GM23338 (cell line): Measurements from ENCODE around the gene PDGFC. TPM values are rescaled to one million over a fixed set of nuclear protein-coding genes. Genes with fewer than 3 reads are reported as not detected.

Experiments used
- ATAC-seq: fragments of 200-7000 bp; cut with Tn5 transposase; 3 replicates; pipeline ENCODE4 v1.9.1; 2020
- DNase-seq: peaks from one replicate; pipeline ENCODE4 v3.0.0-alpha.2; 2015; ENCODE audit warnings: low spot score
- H2AFZ ChIP-seq: fragments of 200-600 bp; sonication (generic); 2 replicates; pipeline ENCODE4 v1.8.0; 2016; ENCODE audit warnings: antibody characterized with exemption, mild to moderate bottlenecking, moderate library complexity
- H3F3A ChIP-seq: fragments of 200-600 bp; sonication (generic); replicated peaks from 2 replicates; pipeline ENCODE4 v1.8.0; 2017; ENCODE audit warnings: antibody characterized with exemption, mixed run types, low read depth
- H3K27ac ChIP-seq: fragments of 200-600 bp; sonication (generic); 2 replicates; pipeline ENCODE4 v1.6.1; 2016; ENCODE audit warnings: low read depth
- H3K27me3 ChIP-seq: fragments of 200-600 bp; sonication (generic); 2 replicates; pipeline ENCODE4 v1.8.0; 2016; ENCODE audit warnings: mild to moderate bottlenecking, mixed run types, moderate library complexity; ENCODE audit not compliant: insufficient read depth
- H3K36me3 ChIP-seq: fragments of 200-600 bp; sonication (generic); 2 replicates; pipeline ENCODE4 v1.8.0; 2016; ENCODE audit warnings: mild to moderate bottlenecking; ENCODE audit not compliant: insufficient read depth
- H3K4me1 ChIP-seq: fragments of 200-600 bp; sonication (generic); 2 replicates; pipeline ENCODE4 v1.8.0; 2016; ENCODE audit warnings: mild to moderate bottlenecking, moderate library complexity; ENCODE audit not compliant: insufficient read depth
- H3K4me2 ChIP-seq: fragments of 200-600 bp; sonication (generic); 2 replicates; pipeline ENCODE4 v1.7.1; 2017; ENCODE audit warnings: mixed run types
- H3K4me3 ChIP-seq: fragments of 200-600 bp; sonication (generic); 2 replicates; pipeline ENCODE4 v1.6.1; 2016; ENCODE audit warnings: mixed run types
- H3K79me2 ChIP-seq: fragments of 200-600 bp; sonication (generic); replicated peaks from 2 replicates; pipeline ENCODE4 v1.8.0; 2017; ENCODE audit warnings: mild to moderate bottlenecking; ENCODE audit not compliant: insufficient read depth
- H3K9me2 ChIP-seq: fragments of 200-600 bp; sonication (generic); 2 replicates; pipeline ENCODE4 v1.8.0; 2017; ENCODE audit not compliant: insufficient read depth
- H4K20me1 ChIP-seq: fragments of 200-600 bp; sonication (generic); replicated peaks from 2 replicates; pipeline ENCODE4 v1.8.0; 2017; ENCODE audit warnings: mild to moderate bottlenecking; ENCODE audit not compliant: insufficient read depth
- H3K27ac Mint-ChIP-seq: 2 replicates; pipeline ENCODE4 v1.8.0; 2020; ENCODE audit warnings: inconsistent platforms, mild to moderate bottlenecking, moderate library complexity, mixed read lengths
- H3K27me3 Mint-ChIP-seq: 3 replicates; pipeline ENCODE4 v1.8.0; 2022; ENCODE audit warnings: low read depth, mild to moderate bottlenecking, moderate library complexity, mixed read lengths, inconsistent platforms; ENCODE audit not compliant: insufficient read depth, poor library complexity
- H3K36me3 Mint-ChIP-seq: 3 replicates; pipeline ENCODE4 v1.8.0; 2021; ENCODE audit warnings: low read depth, mild to moderate bottlenecking, inconsistent platforms, moderate library complexity, mixed read lengths
- H3K4me1 Mint-ChIP-seq: 3 replicates; pipeline ENCODE4 v1.8.0; 2020; ENCODE audit warnings: mild to moderate bottlenecking, inconsistent platforms, mixed read lengths
- H3K4me3 Mint-ChIP-seq: 3 replicates; pipeline ENCODE4 v1.8.0; 2021; ENCODE audit warnings: moderate library complexity, mild to moderate bottlenecking, inconsistent platforms, mixed read lengths
- H3K9me3 Mint-ChIP-seq: 3 replicates; pipeline ENCODE4 v1.8.0; 2020; ENCODE audit warnings: moderate library complexity, mild to moderate bottlenecking, inconsistent platforms, mixed read lengths
- CREB1 ChIP-seq: fragments of 250-450 bp; sonication (Bioruptor Pico); IDR thresholded peaks from 2 replicates; pipeline ENCODE4 v1.5.0; 2020; ENCODE audit warnings: low read depth, mild to moderate bottlenecking, moderate library complexity
- CTCF ChIP-seq, 2 experiments: fragments of 200-600 bp in 1 of 2; sonication (generic) in 1 of 2; conservative IDR thresholded peaks; 2 replicates each; pipeline versions ENCODE4 v1.5.1 to v1.6.1; 2016 to 2017; ENCODE audit warnings: antibody characterized with exemption in 2 of 2, low read depth in 2 of 2, mild to moderate bottlenecking in 2 of 2, moderate library complexity in 1 of 2
- ETS1 ChIP-seq: IDR thresholded peaks from 2 replicates; pipeline ENCODE4 v1.6.1; 2016; ENCODE audit warnings: antibody characterized with exemption
- EZH2 ChIP-seq: fragments of 200-600 bp; sonication (generic); IDR thresholded peaks from one replicate; pipeline ENCODE4 v1.8.0; 2017; ENCODE audit warnings: antibody characterized with exemption, mild to moderate bottlenecking, low read depth; ENCODE audit not compliant: unreplicated experiment
- EZH2phosphoT487 ChIP-seq: fragments of 200-600 bp; sonication (generic); IDR thresholded peaks from one replicate; pipeline ENCODE4 v1.8.1; 2018; ENCODE audit warnings: antibody characterized with exemption; ENCODE audit not compliant: unreplicated experiment
- JUNB ChIP-seq: IDR thresholded peaks from one replicate; pipeline ENCODE4 v1.6.1; 2016; ENCODE audit warnings: antibody characterized with exemption; ENCODE audit not compliant: unreplicated experiment
- NANOG ChIP-seq: IDR thresholded peaks from 2 replicates; pipeline ENCODE4 v1.6.1; 2016; ENCODE audit warnings: antibody characterized with exemption, borderline replicate concordance
- POLR2AphosphoS5 ChIP-seq: IDR thresholded peaks from 2 replicates; pipeline ENCODE4 v1.6.1; 2016; ENCODE audit warnings: antibody characterized with exemption, low read depth
- STAT1 ChIP-seq: IDR thresholded peaks from one replicate; pipeline ENCODE4 v1.6.1; 2016; ENCODE audit warnings: antibody characterized with exemption; ENCODE audit not compliant: unreplicated experiment
- ZNF114 ChIP-seq: fragments of 250-450 bp; sonication (Bioruptor Pico); IDR thresholded peaks from 2 replicates; pipeline ENCODE4 v1.5.0; 2020; ENCODE audit warnings: mild to moderate bottlenecking, moderate library complexity
- ZNF331 ChIP-seq: fragments of 250-450 bp; sonication (Bioruptor Pico); IDR thresholded peaks from 2 replicates; pipeline ENCODE4 v1.5.0; 2020; ENCODE audit warnings: low read depth, mild to moderate bottlenecking, moderate library complexity
- ZNF462 ChIP-seq: fragments of 250-450 bp; sonication (Bioruptor Pico); IDR thresholded peaks from 2 replicates; pipeline ENCODE4 v1.5.0; 2020; ENCODE audit warnings: mild to moderate bottlenecking, moderate library complexity
- polyA plus RNA-seq: library from polyadenylated mRNA; unstranded; fragments of >200 nt; fragmentation: Nextera tagmentation; extraction: Ambion mirVana; gene quantifications from 2 replicates; pipeline ENCODE4 v1.2.1, GENCODE V29; 2016
- total RNA-seq: library from RNA; depleted of rRNA; stranded (reverse); fragments of >200 nt; shearing (Covaris generic); gene quantifications from 2 replicates; pipeline ENCODE4 v1.2.3, GENCODE V29; 2014

PDGFC gene
- total and polyA plus RNA-seq, 2 experiments from 2014 or later: 1.3 to 3.4 TPM

GRCh38 chr4:156782491-156782890 lies 189.1 kb downstream of the PDGFC start:
- Histone ChIP-seq H3K27me3 (no peaks in the 10 kb centered on the region), H3K4me1 (no peaks in the 10 kb centered on the region), H3F3A (no peaks in the 10 kb centered on the region), H3K4me3 (no peak overlapping the region), H3K27ac (no peak overlapping the region), H3K36me3 (no peaks in the 10 kb centered on the region), H2AFZ (no peak overlapping the region), H3K79me2 (no peaks in the 10 kb centered on the region), H3K9me2 (peaks cover 7% of the 10 kb centered on the region; the same call in 1 of the 2 replicates), H4K20me1 (no peaks in the 10 kb centered on the region), H3K4me2 (no peak overlapping the region)
- H3K36me3 Mint-ChIP-seq: no peaks in the 10 kb centered on the region
- H3K27ac Mint-ChIP-seq: no peak overlapping the region
- no peaks in the 10 kb centered on the region for H3K4me1 Mint-ChIP-seq
- DNase-seq (no peak), ATAC-seq (no peak)
- no peaks in the 10 kb centered on the region for H3K27me3 Mint-ChIP-seq
- H3K4me3 Mint-ChIP-seq: no peak overlapping the region
- no peak for TF ChIP-seq JUNB
- no peak for TF ChIP-seq ETS1
- no peak for TF ChIP-seq CTCF (conservative IDR thresholded peaks at IDR 0.05; ENCODE audit: low read depth in 2 of 2)
- TF ChIP-seq EZH2: no peak
- no peak for TF ChIP-seq CREB1 (CRISPR knock-in tag)
- TF ChIP-seq EZH2phosphoT487: no peak
- no peak for TF ChIP-seq ZNF114 (CRISPR knock-in tag)
- no peak for TF ChIP-seq ZNF331 (CRISPR knock-in tag)
- no peak for TF ChIP-seq STAT1
- no peak for TF ChIP-seq NANOG
- no peak for TF ChIP-seq ZNF462 (CRISPR knock-in tag)
- no peak for TF ChIP-seq POLR2AphosphoS5
- no peaks in the 10 kb centered on the region for H3K9me3 Mint-ChIP-seq
